Calu3 (cell line): Measurements from ENCODE around the gene PLAGL1. TPM values are rescaled to one million over a fixed set of nuclear protein-coding genes. Genes with fewer than 3 reads are reported as not detected.

Experiments
- BruUV-seq: library from RNA; stranded (reverse); fragments of 400-500 nt; replicated peaks from 2 replicates; lab custom pipeline; 2021; lab: Mats Ljungman, UMichigan
- CTCF ChIA-PET: fragments of 300-600 bp; sonication (Branson Sonifier 250); formaldehyde crosslinking; loops from one replicate; lab custom pipeline; 2022; ENCODE audit warnings: antibody characterized with exemption; lab: Charles Lee
- DNase-seq: peaks from one replicate; pipeline ENCODE4 v3.0.0; 2022
- H3K27ac Mint-ChIP-seq: one replicate; pipeline ENCODE4 v1.8.0; 2022; ENCODE audit warnings: mixed read lengths; ENCODE audit not compliant: unreplicated experiment
- H3K27me3 Mint-ChIP-seq: one replicate; pipeline ENCODE4 v1.8.0; 2022; ENCODE audit warnings: mixed read lengths; ENCODE audit not compliant: unreplicated experiment
- H3K36me3 Mint-ChIP-seq: one replicate; pipeline ENCODE4 v1.8.0; 2022; ENCODE audit warnings: mild to moderate bottlenecking, moderate library complexity, mixed read lengths; ENCODE audit not compliant: insufficient read depth, unreplicated experiment
- H3K4me1 Mint-ChIP-seq: one replicate; pipeline ENCODE4 v1.8.0; 2022; ENCODE audit warnings: mild to moderate bottlenecking, low read depth, mixed read lengths; ENCODE audit not compliant: unreplicated experiment
- H3K4me3 Mint-ChIP-seq: one replicate; pipeline ENCODE4 v1.8.0; 2022; ENCODE audit warnings: mild to moderate bottlenecking, low read depth, moderate library complexity, mixed read lengths; ENCODE audit not compliant: unreplicated experiment
- H3K9me3 Mint-ChIP-seq: one replicate; pipeline ENCODE4 v1.8.0; 2022; ENCODE audit warnings: low read depth, mixed read lengths; ENCODE audit not compliant: unreplicated experiment
- intact Hi-C: fragments of 100-400 bp; cut with micrococcal nuclease; formaldehyde crosslinking; loops from one replicate; pipeline ENCODE4 v1.10.0; 2022; ENCODE audit not compliant: unreplicated experiment
- total RNA-seq: library from RNA; stranded (reverse); gene quantifications from 2 replicates; pipeline ENCODE4 v1.2.3, GENCODE V29; 2022
- TF ChIP-seq, protein P1 (sequence below): fragments of 200-600 bp; IDR thresholded peaks from one replicate; pipeline ENCODE4 v1.8.0; 2022; ENCODE audit warnings: antibody characterized with exemption; ENCODE audit not compliant: unreplicated experiment

Gene PLAGL1
- total RNA-seq, 1 experiment from 2014 or later = 9.8 TPM

DNA sequence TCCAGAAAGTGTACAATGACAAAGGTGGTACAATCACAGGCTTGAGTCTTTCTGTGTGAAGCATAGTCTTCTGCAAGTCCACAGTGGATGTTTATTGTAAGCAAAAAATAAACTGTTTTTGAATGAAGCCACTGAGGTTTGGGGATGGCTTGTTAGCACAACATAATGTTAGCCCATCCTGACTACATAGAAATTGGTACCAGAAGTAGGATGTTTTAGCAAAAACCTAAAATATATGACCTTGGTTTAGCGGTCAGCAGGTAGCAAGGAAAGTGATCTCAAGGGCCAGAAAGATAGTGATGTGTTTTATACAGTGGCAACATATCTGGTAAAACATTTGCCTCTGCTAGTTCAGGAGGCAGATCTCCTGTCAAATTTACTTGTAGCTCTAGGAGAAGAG lies 15.8 kb downstream of the PLAGL1 start:
- no peak overlapping the region for H3K4me3 Mint-ChIP-seq
- no TSS peak for BruUV-seq
- H3K9me3 Mint-ChIP-seq = peaks cover 3% of the 10 kb centered on the region
- H3K36me3 Mint-ChIP-seq = no peaks in the 10 kb centered on the region
- TF ChIP-seq, protein P1, sequence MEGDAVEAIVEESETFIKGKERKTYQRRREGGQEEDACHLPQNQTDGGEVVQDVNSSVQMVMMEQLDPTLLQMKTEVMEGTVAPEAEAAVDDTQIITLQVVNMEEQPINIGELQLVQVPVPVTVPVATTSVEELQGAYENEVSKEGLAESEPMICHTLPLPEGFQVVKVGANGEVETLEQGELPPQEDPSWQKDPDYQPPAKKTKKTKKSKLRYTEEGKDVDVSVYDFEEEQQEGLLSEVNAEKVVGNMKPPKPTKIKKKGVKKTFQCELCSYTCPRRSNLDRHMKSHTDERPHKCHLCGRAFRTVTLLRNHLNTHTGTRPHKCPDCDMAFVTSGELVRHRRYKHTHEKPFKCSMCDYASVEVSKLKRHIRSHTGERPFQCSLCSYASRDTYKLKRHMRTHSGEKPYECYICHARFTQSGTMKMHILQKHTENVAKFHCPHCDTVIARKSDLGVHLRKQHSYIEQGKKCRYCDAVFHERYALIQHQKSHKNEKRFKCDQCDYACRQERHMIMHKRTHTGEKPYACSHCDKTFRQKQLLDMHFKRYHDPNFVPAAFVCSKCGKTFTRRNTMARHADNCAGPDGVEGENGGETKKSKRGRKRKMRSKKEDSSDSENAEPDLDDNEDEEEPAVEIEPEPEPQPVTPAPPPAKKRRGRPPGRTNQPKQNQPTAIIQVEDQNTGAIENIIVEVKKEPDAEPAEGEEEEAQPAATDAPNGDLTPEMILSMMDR = no peak
- H3K4me1 Mint-ChIP-seq = no peaks in the 10 kb centered on the region
- CTCF ChIA-PET = no interaction called here
- H3K27ac Mint-ChIP-seq = no peak overlapping the region
- H3K27me3 Mint-ChIP-seq = no peaks in the 10 kb centered on the region
- DNase-seq = no peak
- intact Hi-C loops = no loop called here

DNA sequence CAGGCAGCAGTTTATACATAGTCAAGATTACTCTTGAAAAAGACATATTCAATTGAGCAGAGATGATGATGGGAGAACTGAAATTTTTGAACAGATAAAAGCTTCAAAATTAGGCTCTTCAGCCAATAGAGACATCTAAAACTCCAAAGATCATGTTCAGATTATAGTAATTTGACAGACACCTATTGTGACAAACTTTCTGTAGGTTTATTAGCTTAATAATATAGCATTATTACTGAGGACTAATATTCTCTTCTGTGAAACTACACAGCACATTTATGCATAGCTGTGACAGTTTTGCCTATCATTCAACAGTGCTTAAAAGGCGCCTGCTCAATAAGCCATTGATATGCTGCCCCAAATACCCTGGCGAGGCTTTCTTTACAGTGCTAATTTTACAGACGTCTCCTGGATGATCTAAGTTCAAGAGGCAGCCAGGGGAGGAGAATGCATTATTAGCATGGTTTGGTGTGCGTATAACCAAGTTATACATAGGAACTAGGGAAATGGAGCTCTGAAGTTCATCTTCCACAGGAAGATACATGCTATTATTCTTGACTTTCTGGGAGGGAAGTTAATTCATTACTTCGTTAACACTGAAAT lies 21.5 kb downstream of the PLAGL1 start:
- H3K9me3 Mint-ChIP-seq = no peaks in the 10 kb centered on the region
- TF ChIP-seq, protein P1 = no peak
- no peak for DNase-seq
- intact Hi-C loops = no loop called here
- no peaks in the 10 kb centered on the region for H3K4me1 Mint-ChIP-seq
- no peaks in the 10 kb centered on the region for H3K36me3 Mint-ChIP-seq
- no peak overlapping the region for H3K27ac Mint-ChIP-seq
- no peak overlapping the region for H3K4me3 Mint-ChIP-seq
- BruUV-seq = no TSS peak
- CTCF ChIA-PET = interaction anchor here (0.6 kb wide), 1 partner anchor 246 kb away, joined by 4 read pairs; no protein-coding TSS in a partner anchor
- H3K27me3 Mint-ChIP-seq = no peaks in the 10 kb centered on the region

- no peak for DNase-seq
- Mint-ChIP-seq H3K36me3 (no peaks in the 10 kb centered on the region), H3K9me3 (no peaks in the 10 kb centered on the region), H3K27ac (no peak overlapping the region), H3K4me1 (no peaks in the 10 kb centered on the region), H3K4me3 (no peak overlapping the region), H3K27me3 (no peaks in the 10 kb centered on the region)
- intact Hi-C loops = no loop called here
- CTCF ChIA-PET = no interaction called here
- no TSS peak for BruUV-seq
- TF ChIP-seq, protein P1 = no peak
Measured at GRCh38 chr6:143984666-143985065, 23.4 kb downstream of the PLAGL1 start.

DNA sequence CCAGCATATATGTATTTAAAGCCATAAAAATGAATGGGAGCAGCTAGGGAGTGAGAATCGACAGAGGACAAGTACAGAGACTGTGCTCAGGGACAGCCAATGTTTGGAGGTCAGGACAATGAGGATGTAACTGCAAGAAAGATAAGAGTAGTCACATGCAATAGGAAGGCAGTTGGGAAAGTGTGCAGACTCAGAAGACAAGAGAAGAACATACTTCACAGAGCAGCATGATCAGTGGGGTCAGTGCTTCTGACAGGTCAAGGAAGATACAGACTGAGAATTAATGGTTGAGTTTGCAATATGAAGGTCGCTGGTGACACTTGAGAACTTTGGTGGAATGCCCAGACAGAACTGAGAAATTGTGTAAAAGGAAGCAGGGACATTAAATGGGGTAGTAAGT lies 25.1 kb downstream of the PLAGL1 start:
- Mint-ChIP-seq H3K36me3 (no peaks in the 10 kb centered on the region), H3K4me3 (no peak overlapping the region), H3K4me1 (no peaks in the 10 kb centered on the region), H3K9me3 (no peaks in the 10 kb centered on the region), H3K27me3 (no peaks in the 10 kb centered on the region), H3K27ac (no peak overlapping the region)
- intact Hi-C loops = no loop called here
- no TSS peak for BruUV-seq
- no peak for DNase-seq
- CTCF ChIA-PET = no interaction called here
- TF ChIP-seq, protein P1 = no peak
